Loucy (cell line): ENCODE measurements around the gene GREB1.

Source experiments
- EZH2phosphoT487 ChIP-seq: fragments of 200-600 bp; IDR thresholded peaks from 2 replicates; pipeline ENCODE4 v1.6.1; 2018; ENCODE audit warnings: antibody characterized with exemption, mild to moderate bottlenecking, moderate library complexity, borderline replicate concordance
- TF ChIP-seq, protein P1 (sequence below): fragments of 200-600 bp; sonication (generic); conservative IDR thresholded peaks from 2 replicates; pipeline ENCODE4 v1.5.1; 2014; ENCODE audit warnings: mild to moderate bottlenecking, antibody characterized with exemption, low read length

DNA sequence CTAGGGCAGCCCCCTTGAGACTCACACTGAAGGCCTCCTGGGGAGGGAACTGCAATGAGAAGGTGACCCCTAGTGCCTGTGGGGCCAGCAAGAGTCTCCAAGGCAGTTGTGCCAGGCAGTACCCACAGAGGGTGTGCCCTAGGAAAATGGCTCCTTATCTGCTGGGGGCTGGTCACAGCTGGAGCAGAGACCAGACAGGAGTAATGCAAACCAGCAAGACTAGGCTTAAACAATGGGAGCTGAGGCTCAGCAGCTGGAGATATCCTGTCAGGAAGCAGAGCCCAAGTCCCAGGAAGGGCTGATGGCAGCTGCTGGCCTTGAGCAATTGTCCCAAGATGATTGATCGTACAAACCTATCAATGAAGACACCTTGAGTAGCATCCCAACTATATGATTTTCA, 41.1 kb upstream of the GREB1 start:
- TF ChIP-seq, protein P1, sequence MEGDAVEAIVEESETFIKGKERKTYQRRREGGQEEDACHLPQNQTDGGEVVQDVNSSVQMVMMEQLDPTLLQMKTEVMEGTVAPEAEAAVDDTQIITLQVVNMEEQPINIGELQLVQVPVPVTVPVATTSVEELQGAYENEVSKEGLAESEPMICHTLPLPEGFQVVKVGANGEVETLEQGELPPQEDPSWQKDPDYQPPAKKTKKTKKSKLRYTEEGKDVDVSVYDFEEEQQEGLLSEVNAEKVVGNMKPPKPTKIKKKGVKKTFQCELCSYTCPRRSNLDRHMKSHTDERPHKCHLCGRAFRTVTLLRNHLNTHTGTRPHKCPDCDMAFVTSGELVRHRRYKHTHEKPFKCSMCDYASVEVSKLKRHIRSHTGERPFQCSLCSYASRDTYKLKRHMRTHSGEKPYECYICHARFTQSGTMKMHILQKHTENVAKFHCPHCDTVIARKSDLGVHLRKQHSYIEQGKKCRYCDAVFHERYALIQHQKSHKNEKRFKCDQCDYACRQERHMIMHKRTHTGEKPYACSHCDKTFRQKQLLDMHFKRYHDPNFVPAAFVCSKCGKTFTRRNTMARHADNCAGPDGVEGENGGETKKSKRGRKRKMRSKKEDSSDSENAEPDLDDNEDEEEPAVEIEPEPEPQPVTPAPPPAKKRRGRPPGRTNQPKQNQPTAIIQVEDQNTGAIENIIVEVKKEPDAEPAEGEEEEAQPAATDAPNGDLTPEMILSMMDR = no peak
- no peak for TF ChIP-seq EZH2phosphoT487
